Liver (tissue), 3 donors: ENCODE results near the gene RAB11A.

Experiments
- CTCF ChIP-seq: fragments of 150-350 bp; IDR thresholded peaks from 2 replicates; pipeline ENCODE4 v1.5.1; 2017; ENCODE audit warnings: improper control_type of control experiment, low read depth, low read length; ENCODE audit not compliant: missing input control
- GABPA ChIP-seq, 2 donors: IDR thresholded peaks in 1 of 2; conservative IDR thresholded peaks in 1 of 2; 2 replicates each; pipeline ENCODE4 v1.6.1; 2016; ENCODE audit warnings: antibody characterized with exemption in 2 of 2, mild to moderate bottlenecking in 1 of 2, moderate library complexity in 1 of 2
- RAD21 ChIP-seq, 2 donors: IDR thresholded peaks; 2 replicates each; pipeline ENCODE4 v1.6.1; 2016; ENCODE audit warnings: antibody characterized with exemption in 2 of 2, mild to moderate bottlenecking in 2 of 2
- TAF1 ChIP-seq: conservative IDR thresholded peaks from 2 replicates; pipeline ENCODE4 v1.6.1; 2016; ENCODE audit warnings: antibody characterized with exemption, mild to moderate bottlenecking
- YY1 ChIP-seq: IDR thresholded peaks from 2 replicates; pipeline ENCODE4 v1.6.1; 2016; ENCODE audit warnings: antibody characterized with exemption, mild to moderate bottlenecking
- TF ChIP-seq, protein P1 (sequence below): IDR thresholded peaks from 2 replicates; pipeline ENCODE4 v1.6.1; 2016; ENCODE audit warnings: antibody characterized with exemption
- TF ChIP-seq, protein P2 (sequence below): IDR thresholded peaks from 2 replicates; pipeline ENCODE4 v1.6.1; 2016; ENCODE audit warnings: antibody characterized with exemption
- TF ChIP-seq, protein P3 (sequence below): IDR thresholded peaks from 2 replicates; pipeline ENCODE4 v1.6.1; 2016; ENCODE audit warnings: antibody characterized with exemption
- donor health status: healthy.
- donor health status: healthy.

GRCh38 chr15:65829130-65829764 is 40.0 kb upstream of the RAB11A start:
- TF ChIP-seq CTCF (peak; percentile 61), RAD21 (IDR thresholded peaks at IDR 0.05) (peak; percentile 73 to 80), YY1 (no peak), GABPA (IDR thresholded peaks at IDR 0.05 in 1 of 2, conservative IDR thresholded peaks at IDR 0.05 in 1 of 2) (no peak), TAF1 (no peak)
- TF ChIP-seq, protein P1, sequence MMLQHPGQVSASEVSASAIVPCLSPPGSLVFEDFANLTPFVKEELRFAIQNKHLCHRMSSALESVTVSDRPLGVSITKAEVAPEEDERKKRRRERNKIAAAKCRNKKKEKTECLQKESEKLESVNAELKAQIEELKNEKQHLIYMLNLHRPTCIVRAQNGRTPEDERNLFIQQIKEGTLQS = no peak
- TF ChIP-seq, protein P2, sequence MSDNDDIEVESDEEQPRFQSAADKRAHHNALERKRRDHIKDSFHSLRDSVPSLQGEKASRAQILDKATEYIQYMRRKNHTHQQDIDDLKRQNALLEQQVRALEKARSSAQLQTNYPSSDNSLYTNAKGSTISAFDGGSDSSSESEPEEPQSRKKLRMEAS = no peak
- TF ChIP-seq, protein P3, sequence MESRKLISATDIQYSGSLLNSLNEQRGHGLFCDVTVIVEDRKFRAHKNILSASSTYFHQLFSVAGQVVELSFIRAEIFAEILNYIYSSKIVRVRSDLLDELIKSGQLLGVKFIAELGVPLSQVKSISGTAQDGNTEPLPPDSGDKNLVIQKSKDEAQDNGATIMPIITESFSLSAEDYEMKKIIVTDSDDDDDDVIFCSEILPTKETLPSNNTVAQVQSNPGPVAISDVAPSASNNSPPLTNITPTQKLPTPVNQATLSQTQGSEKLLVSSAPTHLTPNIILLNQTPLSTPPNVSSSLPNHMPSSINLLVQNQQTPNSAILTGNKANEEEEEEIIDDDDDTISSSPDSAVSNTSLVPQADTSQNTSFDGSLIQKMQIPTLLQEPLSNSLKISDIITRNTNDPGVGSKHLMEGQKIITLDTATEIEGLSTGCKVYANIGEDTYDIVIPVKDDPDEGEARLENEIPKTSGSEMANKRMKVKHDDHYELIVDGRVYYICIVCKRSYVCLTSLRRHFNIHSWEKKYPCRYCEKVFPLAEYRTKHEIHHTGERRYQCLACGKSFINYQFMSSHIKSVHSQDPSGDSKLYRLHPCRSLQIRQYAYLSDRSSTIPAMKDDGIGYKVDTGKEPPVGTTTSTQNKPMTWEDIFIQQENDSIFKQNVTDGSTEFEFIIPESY = no peak
